HL-60 (cell line): ENCODE data around the gene MDFIC2.

Source experiments
- DNase-seq, 2 experiments: peaks; one replicate each; pipeline ENCODE4 v3.0.0-alpha.2; 2010 to 2020; ENCODE audit warnings: low read depth in 1 of 2, low spot score in 1 of 2
- H3K27ac ChIP-seq: fragments of 250-450 bp; sonication (Bioruptor Pico); replicated peaks from 2 replicates; pipeline ENCODE4 v1.5.1; 2020; ENCODE audit warnings: mild to moderate bottlenecking, moderate library complexity
- H3K27me3 ChIP-seq: fragments of 250-450 bp; sonication (Bioruptor Pico); 2 replicates; pipeline ENCODE4 v1.5.1; 2021; ENCODE audit warnings: mild to moderate bottlenecking, moderate library complexity; ENCODE audit not compliant: insufficient read depth, poor library complexity, severe bottlenecking
- H3K4me3 ChIP-seq: replicated peaks from 2 replicates; pipeline ENCODE4 v1.5.1; 2011; ENCODE audit warnings: mild to moderate bottlenecking, control low read depth, low read length; ENCODE audit not compliant: insufficient read depth
- GABPA ChIP-seq: IDR thresholded peaks from 2 replicates; pipeline ENCODE4 v1.6.1; 2012; ENCODE audit warnings: low read depth
- POLR2AphosphoS5 ChIP-seq: IDR thresholded peaks from 2 replicates; pipeline ENCODE4 v1.6.1; 2012; ENCODE audit warnings: low read depth
- SPI1 ChIP-seq: IDR thresholded peaks from 2 replicates; pipeline ENCODE4 v1.6.1; 2012; ENCODE audit warnings: low read depth, mild to moderate bottlenecking, borderline replicate concordance
- TF ChIP-seq, protein P1 (sequence below): IDR thresholded peaks from 2 replicates; pipeline ENCODE4 v1.6.1; 2012; ENCODE audit warnings: low read depth; ENCODE audit not compliant: insufficient replicate concordance
- TF ChIP-seq, protein P2 (sequence below): IDR thresholded peaks from one replicate; pipeline ENCODE4 v1.5.1; 2011; ENCODE audit warnings: low read length, control low read depth, inconsistent platforms; ENCODE audit not compliant: insufficient read depth

Gene MDFIC2

DNA sequence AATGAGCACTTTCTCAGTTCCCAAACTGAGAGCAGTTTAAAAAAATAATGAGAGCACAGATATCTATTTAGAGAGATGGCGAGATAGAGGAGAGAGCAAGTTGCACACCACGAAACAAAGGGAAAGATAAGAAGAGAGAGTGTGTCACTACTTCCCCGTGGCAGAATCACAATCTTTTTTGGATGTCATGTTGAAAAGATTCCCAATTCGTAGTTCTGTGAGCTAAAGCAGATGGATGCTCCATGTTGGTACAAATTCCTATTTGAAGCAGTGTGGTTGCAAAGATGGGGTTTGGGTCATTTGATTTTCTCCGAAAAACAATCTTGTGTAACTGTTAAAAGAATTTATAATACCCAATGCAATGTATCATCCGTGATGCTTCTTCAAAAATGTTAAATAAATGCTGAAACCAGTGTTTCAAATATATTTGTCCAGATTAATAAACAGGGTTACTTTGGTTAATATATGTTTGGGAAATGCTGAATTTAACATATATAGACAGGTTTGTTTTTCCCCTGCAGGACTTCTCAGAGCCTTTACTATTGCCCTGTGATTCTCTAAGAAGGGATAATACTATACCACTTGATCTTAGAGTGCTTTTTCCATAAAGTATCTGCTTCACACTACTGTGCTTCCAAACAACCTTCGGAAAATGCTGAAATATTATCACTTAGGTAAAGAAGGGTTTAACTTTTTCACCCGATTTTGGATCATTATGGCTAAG, 128.5 kb downstream of the MDFIC2 start:
- H3K27ac ChIP-seq = no peak overlapping the region
- no peak for DNase-seq
- TF ChIP-seq GABPA (no peak), SPI1 (no peak), POLR2AphosphoS5 (no peak)
- TF ChIP-seq, protein P1, sequence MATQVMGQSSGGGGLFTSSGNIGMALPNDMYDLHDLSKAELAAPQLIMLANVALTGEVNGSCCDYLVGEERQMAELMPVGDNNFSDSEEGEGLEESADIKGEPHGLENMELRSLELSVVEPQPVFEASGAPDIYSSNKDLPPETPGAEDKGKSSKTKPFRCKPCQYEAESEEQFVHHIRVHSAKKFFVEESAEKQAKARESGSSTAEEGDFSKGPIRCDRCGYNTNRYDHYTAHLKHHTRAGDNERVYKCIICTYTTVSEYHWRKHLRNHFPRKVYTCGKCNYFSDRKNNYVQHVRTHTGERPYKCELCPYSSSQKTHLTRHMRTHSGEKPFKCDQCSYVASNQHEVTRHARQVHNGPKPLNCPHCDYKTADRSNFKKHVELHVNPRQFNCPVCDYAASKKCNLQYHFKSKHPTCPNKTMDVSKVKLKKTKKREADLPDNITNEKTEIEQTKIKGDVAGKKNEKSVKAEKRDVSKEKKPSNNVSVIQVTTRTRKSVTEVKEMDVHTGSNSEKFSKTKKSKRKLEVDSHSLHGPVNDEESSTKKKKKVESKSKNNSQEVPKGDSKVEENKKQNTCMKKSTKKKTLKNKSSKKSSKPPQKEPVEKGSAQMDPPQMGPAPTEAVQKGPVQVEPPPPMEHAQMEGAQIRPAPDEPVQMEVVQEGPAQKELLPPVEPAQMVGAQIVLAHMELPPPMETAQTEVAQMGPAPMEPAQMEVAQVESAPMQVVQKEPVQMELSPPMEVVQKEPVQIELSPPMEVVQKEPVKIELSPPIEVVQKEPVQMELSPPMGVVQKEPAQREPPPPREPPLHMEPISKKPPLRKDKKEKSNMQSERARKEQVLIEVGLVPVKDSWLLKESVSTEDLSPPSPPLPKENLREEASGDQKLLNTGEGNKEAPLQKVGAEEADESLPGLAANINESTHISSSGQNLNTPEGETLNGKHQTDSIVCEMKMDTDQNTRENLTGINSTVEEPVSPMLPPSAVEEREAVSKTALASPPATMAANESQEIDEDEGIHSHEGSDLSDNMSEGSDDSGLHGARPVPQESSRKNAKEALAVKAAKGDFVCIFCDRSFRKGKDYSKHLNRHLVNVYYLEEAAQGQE = no peak
- TF ChIP-seq, protein P2, sequence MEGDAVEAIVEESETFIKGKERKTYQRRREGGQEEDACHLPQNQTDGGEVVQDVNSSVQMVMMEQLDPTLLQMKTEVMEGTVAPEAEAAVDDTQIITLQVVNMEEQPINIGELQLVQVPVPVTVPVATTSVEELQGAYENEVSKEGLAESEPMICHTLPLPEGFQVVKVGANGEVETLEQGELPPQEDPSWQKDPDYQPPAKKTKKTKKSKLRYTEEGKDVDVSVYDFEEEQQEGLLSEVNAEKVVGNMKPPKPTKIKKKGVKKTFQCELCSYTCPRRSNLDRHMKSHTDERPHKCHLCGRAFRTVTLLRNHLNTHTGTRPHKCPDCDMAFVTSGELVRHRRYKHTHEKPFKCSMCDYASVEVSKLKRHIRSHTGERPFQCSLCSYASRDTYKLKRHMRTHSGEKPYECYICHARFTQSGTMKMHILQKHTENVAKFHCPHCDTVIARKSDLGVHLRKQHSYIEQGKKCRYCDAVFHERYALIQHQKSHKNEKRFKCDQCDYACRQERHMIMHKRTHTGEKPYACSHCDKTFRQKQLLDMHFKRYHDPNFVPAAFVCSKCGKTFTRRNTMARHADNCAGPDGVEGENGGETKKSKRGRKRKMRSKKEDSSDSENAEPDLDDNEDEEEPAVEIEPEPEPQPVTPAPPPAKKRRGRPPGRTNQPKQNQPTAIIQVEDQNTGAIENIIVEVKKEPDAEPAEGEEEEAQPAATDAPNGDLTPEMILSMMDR = no peak
- H3K4me3 ChIP-seq = no peak overlapping the region
- no peaks in the 10 kb centered on the region for H3K27me3 ChIP-seq

DNA sequence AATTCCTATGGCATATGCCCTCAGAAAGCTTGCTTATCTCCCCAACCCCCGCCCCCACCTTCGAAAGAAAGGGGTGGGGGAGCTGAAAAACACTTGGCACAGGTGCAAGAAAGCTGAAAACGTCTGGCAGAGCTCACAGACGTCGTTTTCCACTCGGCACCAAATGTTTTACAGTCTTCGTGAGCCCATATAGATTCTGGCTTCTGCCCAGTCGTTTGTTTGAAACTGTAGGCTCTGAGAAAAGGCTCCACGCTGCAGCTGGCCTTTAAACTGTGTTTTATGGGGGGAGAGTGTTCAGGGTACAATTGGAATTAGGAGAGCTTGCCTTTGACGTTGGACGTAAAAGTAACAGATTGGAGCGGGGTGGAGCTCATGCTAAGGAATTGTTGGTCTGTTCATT, 130.3 kb downstream of the MDFIC2 start:
- no peaks in the 10 kb centered on the region for H3K27me3 ChIP-seq
- no peak for TF ChIP-seq POLR2AphosphoS5
- TF ChIP-seq, protein P2 = no peak
- no peak for TF ChIP-seq SPI1
- no peak for TF ChIP-seq GABPA
- TF ChIP-seq, protein P1 = no peak

DNA sequence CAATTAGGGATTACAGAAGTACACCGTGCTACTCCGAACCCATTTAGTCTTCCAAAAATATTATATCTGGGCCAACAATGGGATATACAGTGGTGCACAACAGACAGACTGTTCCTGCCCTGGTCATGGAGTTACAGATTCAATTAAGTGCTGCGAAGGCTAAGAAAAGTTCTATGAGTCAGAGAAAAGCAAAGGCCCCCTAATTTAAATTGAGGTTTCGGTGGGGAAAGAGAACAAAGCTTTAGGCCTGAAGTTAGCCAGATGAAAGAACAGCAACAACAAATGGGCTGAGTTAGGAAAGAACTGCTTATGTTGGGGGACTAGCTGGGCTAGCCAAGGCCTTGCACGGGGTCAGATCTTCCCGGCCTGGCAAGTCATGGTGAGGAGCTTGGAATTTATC, 131.8 kb downstream of the MDFIC2 start:
- TF ChIP-seq SPI1 = no peak
- TF ChIP-seq, protein P1 = no peak
- TF ChIP-seq, protein P2 = no peak
- no peak for TF ChIP-seq GABPA
- TF ChIP-seq POLR2AphosphoS5 = no peak
- DNase-seq = no peak
- Histone ChIP-seq H3K27ac (no peak overlapping the region), H3K27me3 (no peaks in the 10 kb centered on the region), H3K4me3 (no peak overlapping the region)

More for the DNA sequence above, 130.3 kb downstream of the MDFIC2 start:
- DNase-seq = no peak
- H3K27ac ChIP-seq = no peak overlapping the region
- no peak overlapping the region for H3K4me3 ChIP-seq
